CD14-positive monocyte (primary cell): ENCODE results near the gene TMPRSS3. TPM values are rescaled to one million over a fixed set of nuclear protein-coding genes. Genes with fewer than 3 reads are reported as not detected.
A peak's percentile ranks its signal among the peaks of the same experiment; 100 is the strongest.

Experiments
- DNase-seq, 3 donors: peaks; one replicate each; pipeline ENCODE4 v3.0.0-alpha.2; 2011 to 2022
- H2AFZ ChIP-seq: 2 replicates; pipeline ENCODE4 v1.6.0; 2012; ENCODE audit warnings: mild to moderate bottlenecking, low read depth, low read length, inconsistent platforms; ENCODE audit not compliant: insufficient read depth, poor library complexity, severe bottlenecking
- H3K27ac ChIP-seq, 2 donors: 1 replicate in 1 of 2; 2 replicates in 1 of 2; pipeline ENCODE4 v1.5.1; 2012 to 2013; ENCODE audit warnings: low read length in 2 of 2, control low read depth in 1 of 2, inconsistent platforms in 1 of 2, low read depth in 1 of 2, mild to moderate bottlenecking in 1 of 2
- H3K27me3 ChIP-seq, 2 donors: one replicate each; pipeline versions ENCODE4 v1.6.0 to v1.6.1; 2011 to 2013; ENCODE audit warnings: low read length in 2 of 2; ENCODE audit not compliant: control insufficient read depth in 2 of 2, insufficient read depth in 2 of 2
- H3K36me3 ChIP-seq, 2 donors: replicated peaks in 1 of 2; 1 replicate in 1 of 2; 2 replicates in 1 of 2; pipeline versions ENCODE4 v1.5.1 to v1.6.1; 2012 to 2013; ENCODE audit warnings: low read length in 2 of 2, control low read depth in 1 of 2, inconsistent platforms in 1 of 2, mild to moderate bottlenecking in 1 of 2; ENCODE audit not compliant: insufficient read depth in 2 of 2, control insufficient read depth in 1 of 2
- H3K4me1 ChIP-seq, 2 donors: 1 replicate in 1 of 2; 2 replicates in 1 of 2; pipeline versions ENCODE4 v1.5.1 to v1.6.1; 2012 to 2013; ENCODE audit warnings: low read length in 2 of 2, control low read depth in 1 of 2, inconsistent platforms in 1 of 2, mild to moderate bottlenecking in 1 of 2, moderate library complexity in 1 of 2; ENCODE audit not compliant: insufficient read depth in 2 of 2, control insufficient read depth in 1 of 2
- H3K4me2 ChIP-seq: replicated peaks from 2 replicates; pipeline ENCODE3; 2012; ENCODE audit warnings: low read length, moderate library complexity, mild to moderate bottlenecking; ENCODE audit not compliant: poor library complexity, severe bottlenecking; ENCODE audit errors: extremely low read depth
- H3K4me3 ChIP-seq, 3 experiments: fragments of 200-600 bp in 1 of 3; sonication (generic) in 1 of 3; replicated peaks in 1 of 3; 1 replicate in 2 of 3; 2 replicates in 1 of 3; pipeline ENCODE4 v1.5.1; 2011 to 2013; ENCODE audit warnings: low read length in 3 of 3, mild to moderate bottlenecking in 3 of 3, control low read depth in 2 of 3, low read depth in 2 of 3, inconsistent platforms in 1 of 3, moderate library complexity in 1 of 3
- H3K79me2 ChIP-seq: 2 replicates; pipeline ENCODE4 v1.6.0; 2012; ENCODE audit warnings: mild to moderate bottlenecking, control low read depth, inconsistent platforms, low read length, moderate library complexity; ENCODE audit not compliant: insufficient read depth
- H3K9ac ChIP-seq: 2 replicates; pipeline ENCODE4 v1.6.0; 2017; ENCODE audit warnings: low read length, mild to moderate bottlenecking; ENCODE audit not compliant: insufficient read depth, poor library complexity, severe bottlenecking
- H3K9me3 ChIP-seq, 2 donors: replicated peaks in 1 of 2; 1 replicate in 1 of 2; 2 replicates in 1 of 2; pipeline versions ENCODE4 v1.5.1 to v1.6.1; 2012 to 2013; ENCODE audit warnings: low read length in 2 of 2, control low read depth in 1 of 2; ENCODE audit not compliant: control insufficient read depth in 1 of 2, insufficient read depth in 1 of 2
- H4K20me1 ChIP-seq: 2 replicates; pipeline ENCODE4 v1.6.0; 2012; ENCODE audit warnings: mild to moderate bottlenecking, low read length, control low read depth, moderate library complexity; ENCODE audit not compliant: insufficient read depth
- H3K27ac Mint-ChIP-seq, 7 donors: one replicate each; pipeline ENCODE4 v1.8.0; 2020; ENCODE audit warnings: mild to moderate bottlenecking in 7 of 7, mixed read lengths in 7 of 7, moderate library complexity in 6 of 7, inconsistent platforms in 2 of 7
- H3K27me3 Mint-ChIP-seq, 3 donors: one replicate each; pipeline ENCODE4 v1.8.0; 2021 to 2022; ENCODE audit warnings: low read depth in 3 of 3, mild to moderate bottlenecking in 3 of 3, mixed read lengths in 3 of 3, moderate library complexity in 3 of 3, inconsistent platforms in 1 of 3
- H3K36me3 Mint-ChIP-seq, 2 donors: one replicate each; pipeline ENCODE4 v1.8.0; 2020; ENCODE audit warnings: mixed read lengths in 2 of 2, inconsistent platforms in 1 of 2, mild to moderate bottlenecking in 1 of 2
- H3K4me1 Mint-ChIP-seq: one replicate; pipeline ENCODE4 v1.8.0; 2020; ENCODE audit warnings: mild to moderate bottlenecking, mixed read lengths
- H3K4me3 Mint-ChIP-seq, 2 donors: one replicate each; pipeline ENCODE4 v1.8.0; 2020; ENCODE audit warnings: mild to moderate bottlenecking in 2 of 2, mixed read lengths in 2 of 2, moderate library complexity in 1 of 2
- H3K9me3 Mint-ChIP-seq, 7 donors: one replicate each; pipeline ENCODE4 v1.8.0; 2020 to 2022; ENCODE audit warnings: mixed read lengths in 7 of 7, mild to moderate bottlenecking in 6 of 7, moderate library complexity in 6 of 7, inconsistent platforms in 2 of 7
- CTCF ChIP-seq: fragments of 200-600 bp; IDR thresholded peaks from one replicate; pipeline ENCODE4 v1.8.0; 2022; ENCODE audit warnings: antibody characterized with exemption, mild to moderate bottlenecking
- WGBS: methylation state at CpG from one replicate; pipeline ENCODE4 v1.1.5; 2013; ENCODE audit warnings: missing lambda C conversion rate; ENCODE audit not compliant: insufficient coverage; 5-methylcytosine and 5-hydroxymethylcytosine counted together
- intact Hi-C, 2 donors: fragments of 100-400 bp; cut with micrococcal nuclease; formaldehyde crosslinking; loops; one replicate each; pipeline versions ENCODE4 v1.15.0 to v1.15.1; 2023
- polyA plus RNA-seq, 3 donors: library from polyadenylated mRNA; depleted of rRNA in 1 of 3; unstranded in 2 of 3; stranded (reverse) in 1 of 3; fragments of 300-500 nt in 2 of 3; fragments of >200 nt in 1 of 3; fragmentation: Illumina TruSeq in 2 of 3; gene quantifications; 1 replicate in 2 of 3; 2 replicates in 1 of 3; pipeline ENCODE4 v1.2.3, GENCODE V29; 2012 to 2021

The TMPRSS3 gene
- polyA plus RNA-seq, 3 donors: 0.30 TPM; not detected in 2

GRCh38 chr21:42407476-42407875 is 11.6 kb upstream of the TMPRSS3 start:
- H3K4me1 ChIP-seq: peaks cover 8 to 11% of the 10 kb centered on the region in 2 donors
- Mint-ChIP-seq H3K9me3 (no peaks in the 10 kb centered on the region), H3K27me3 (peaks cover 1 to 3% (median 2%) of the 10 kb centered on the region in 3 donors), H3K36me3 (no peaks in the 10 kb centered on the region), H3K4me1 (peaks cover 12% of the 10 kb centered on the region), H3K4me3 (no peak overlapping the region), H3K27ac (no peak overlapping the region)
- H3K9me3 ChIP-seq: no peaks in the 10 kb centered on the region
- intact Hi-C loops: no loop called here
- no peaks in the 10 kb centered on the region for H4K20me1 ChIP-seq
- no peak overlapping the region for H3K4me2 ChIP-seq
- no peak overlapping the region for H3K4me3 ChIP-seq
- TF ChIP-seq CTCF: no peak
- no peak overlapping the region for H3K27ac ChIP-seq
- no peak overlapping the region for H2AFZ ChIP-seq
- 88% methylated on average over 3 of the region's 5 CpGs for WGBS
- no peaks in the 10 kb centered on the region for H3K36me3 ChIP-seq
- DNase-seq: no peak
- H3K9ac ChIP-seq: no peak overlapping the region
- H3K79me2 ChIP-seq: no peaks in the 10 kb centered on the region
- no peaks in the 10 kb centered on the region for H3K27me3 ChIP-seq

DNA sequence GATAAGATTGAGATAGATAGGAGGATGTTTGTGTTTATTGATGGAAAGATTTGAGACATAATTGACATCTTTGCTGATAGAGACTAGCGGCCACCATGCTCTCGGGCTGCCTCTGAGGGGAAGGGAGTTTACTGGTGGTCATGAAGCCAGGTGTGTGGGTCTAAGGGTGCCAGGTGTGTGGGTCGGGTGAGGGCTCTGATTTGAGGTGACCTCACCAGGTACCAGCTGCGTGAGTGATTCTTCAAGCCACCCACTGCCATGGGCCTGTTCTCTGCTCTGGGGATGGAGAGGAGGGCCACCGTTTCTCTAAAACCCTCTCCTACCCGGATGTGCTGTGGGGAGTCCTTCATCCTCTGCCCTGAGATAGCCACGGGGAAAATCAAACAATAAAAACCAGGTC is 11.0 kb upstream of the TMPRSS3 start:
- intact Hi-C loops: no loop called here
- 100% methylated on average over 1 of the region's 7 CpGs for WGBS
- H3K4me1 ChIP-seq: peaks cover 8 to 11% of the 10 kb centered on the region in 2 donors
- no peak overlapping the region for H3K4me3 Mint-ChIP-seq
- no peak for DNase-seq
- H3K79me2 ChIP-seq: no peaks in the 10 kb centered on the region
- no peak overlapping the region for H2AFZ ChIP-seq
- H4K20me1 ChIP-seq: no peaks in the 10 kb centered on the region
- H3K36me3 Mint-ChIP-seq: no peaks in the 10 kb centered on the region
- peaks cover 0 to 2% (median 1%) of the 10 kb centered on the region in 3 donors for H3K27me3 Mint-ChIP-seq
- no peak overlapping the region for H3K4me3 ChIP-seq
- H3K9me3 Mint-ChIP-seq: peaks cover 0 to 2% (median under 1%) of the 10 kb centered on the region in 7 donors
- no peak overlapping the region for H3K9ac ChIP-seq
- no peaks in the 10 kb centered on the region for H3K27me3 ChIP-seq
- no peak overlapping the region for H3K4me2 ChIP-seq
- peak overlapping the region in 2 of 7 donors; percentile 42 to 57 for H3K27ac Mint-ChIP-seq
- no peak overlapping the region for H3K27ac ChIP-seq
- H3K4me1 Mint-ChIP-seq: peaks cover 12% of the 10 kb centered on the region
- TF ChIP-seq CTCF: no peak
- no peaks in the 10 kb centered on the region for H3K9me3 ChIP-seq
- H3K36me3 ChIP-seq: no peaks in the 10 kb centered on the region
